ENCODE results near the gene ZNF121.
"Not testable (repeated sequence)": the region's sequence is repeated elsewhere in the genome, so short reads cannot be mapped to it uniquely, and the experiment has no call there.

ZNF121 gene

DNA sequence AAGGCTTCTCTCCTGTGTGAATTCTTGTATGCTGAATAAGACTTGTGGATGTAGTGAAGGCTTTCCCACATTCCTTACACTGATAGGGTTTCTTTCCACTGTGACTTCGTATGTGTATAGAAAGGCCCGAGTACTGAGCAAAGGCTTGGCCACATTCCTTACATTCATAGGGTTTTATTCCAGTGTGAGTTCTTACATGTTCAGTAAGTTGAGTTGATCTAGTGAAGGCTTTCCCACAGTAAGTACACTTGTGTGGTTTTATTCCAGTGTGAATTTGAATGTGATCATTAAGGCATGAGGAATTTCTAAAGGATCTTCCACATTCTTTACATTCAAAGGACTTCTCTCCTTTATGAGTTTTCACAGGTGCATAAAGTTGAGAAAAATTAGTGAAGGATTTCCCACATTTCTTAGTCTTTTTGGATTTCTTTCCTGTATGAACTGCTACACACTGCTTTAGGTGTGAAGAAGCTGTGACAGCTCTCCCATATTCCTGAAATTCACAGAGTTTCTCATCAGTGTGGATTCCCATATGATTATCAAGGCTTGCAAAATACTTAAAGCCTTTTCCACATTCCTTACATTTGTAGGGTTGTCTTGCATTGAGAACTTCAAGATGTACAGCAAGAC is 26.3 kb upstream of the ZNF121 start:
- DNase-seq (ENCODE audit: low read depth): no peak
- no peak overlapping the region for H3K4me3 ChIP-seq (ENCODE audit: low read depth, low read length)
- TF ChIP-seq, protein P1, sequence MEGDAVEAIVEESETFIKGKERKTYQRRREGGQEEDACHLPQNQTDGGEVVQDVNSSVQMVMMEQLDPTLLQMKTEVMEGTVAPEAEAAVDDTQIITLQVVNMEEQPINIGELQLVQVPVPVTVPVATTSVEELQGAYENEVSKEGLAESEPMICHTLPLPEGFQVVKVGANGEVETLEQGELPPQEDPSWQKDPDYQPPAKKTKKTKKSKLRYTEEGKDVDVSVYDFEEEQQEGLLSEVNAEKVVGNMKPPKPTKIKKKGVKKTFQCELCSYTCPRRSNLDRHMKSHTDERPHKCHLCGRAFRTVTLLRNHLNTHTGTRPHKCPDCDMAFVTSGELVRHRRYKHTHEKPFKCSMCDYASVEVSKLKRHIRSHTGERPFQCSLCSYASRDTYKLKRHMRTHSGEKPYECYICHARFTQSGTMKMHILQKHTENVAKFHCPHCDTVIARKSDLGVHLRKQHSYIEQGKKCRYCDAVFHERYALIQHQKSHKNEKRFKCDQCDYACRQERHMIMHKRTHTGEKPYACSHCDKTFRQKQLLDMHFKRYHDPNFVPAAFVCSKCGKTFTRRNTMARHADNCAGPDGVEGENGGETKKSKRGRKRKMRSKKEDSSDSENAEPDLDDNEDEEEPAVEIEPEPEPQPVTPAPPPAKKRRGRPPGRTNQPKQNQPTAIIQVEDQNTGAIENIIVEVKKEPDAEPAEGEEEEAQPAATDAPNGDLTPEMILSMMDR (IDR thresholded peaks at IDR 0.05; ENCODE audit: insufficient read depth, low read depth, low read length, missing control alignments): no peak

DNA sequence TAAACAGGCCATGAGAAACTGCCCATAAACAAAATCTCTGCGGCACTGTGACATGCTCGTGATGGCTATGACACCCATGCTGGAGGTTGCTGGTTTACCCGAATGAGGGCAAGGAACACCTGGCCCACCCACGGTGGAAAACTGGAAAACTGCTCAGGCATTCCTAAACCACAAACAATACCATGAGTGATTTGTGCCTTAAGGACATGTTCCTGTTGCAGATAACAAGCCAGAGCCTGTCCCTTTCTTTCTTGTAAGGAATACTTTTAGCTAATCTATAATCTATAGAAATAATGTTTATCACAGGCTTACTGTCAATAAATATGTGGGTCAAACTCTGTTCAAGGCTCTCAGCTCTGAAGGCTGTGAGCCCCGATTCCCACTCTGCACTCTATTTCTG is 24.6 kb upstream of the ZNF121 start:
- no peak overlapping the region for H3K4me3 ChIP-seq (ENCODE audit: low read depth, low read length)
- DNase-seq (ENCODE audit: low read depth): no peak
- TF ChIP-seq, protein P1 (IDR thresholded peaks at IDR 0.05; ENCODE audit: insufficient read depth, low read depth, low read length, missing control alignments): no peak

DNA sequence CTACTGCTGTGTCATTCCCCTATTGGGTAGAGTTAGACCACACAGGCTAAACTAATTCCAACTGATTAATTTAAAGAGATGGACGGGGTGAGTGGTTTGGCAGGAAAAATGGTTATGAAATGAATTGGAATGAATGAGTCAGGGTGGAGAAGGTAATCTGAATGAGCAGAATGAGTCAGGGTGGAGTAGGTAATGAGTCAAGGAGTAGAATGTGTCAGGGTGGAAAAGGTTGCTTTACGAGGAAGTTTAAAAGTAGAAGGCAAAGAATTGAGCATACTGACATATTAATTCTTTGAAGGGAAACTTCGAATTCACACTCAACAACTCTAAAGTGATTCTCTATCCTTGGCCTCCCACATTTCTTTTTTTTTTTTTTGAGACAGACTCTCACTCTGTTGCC is 12.7 kb upstream of the ZNF121 start:
- TF ChIP-seq, protein P1 (IDR thresholded peaks at IDR 0.05; ENCODE audit: insufficient read depth, low read depth, low read length, missing control alignments): no peak
- DNase-seq (ENCODE audit: low read depth): no peak

DNA sequence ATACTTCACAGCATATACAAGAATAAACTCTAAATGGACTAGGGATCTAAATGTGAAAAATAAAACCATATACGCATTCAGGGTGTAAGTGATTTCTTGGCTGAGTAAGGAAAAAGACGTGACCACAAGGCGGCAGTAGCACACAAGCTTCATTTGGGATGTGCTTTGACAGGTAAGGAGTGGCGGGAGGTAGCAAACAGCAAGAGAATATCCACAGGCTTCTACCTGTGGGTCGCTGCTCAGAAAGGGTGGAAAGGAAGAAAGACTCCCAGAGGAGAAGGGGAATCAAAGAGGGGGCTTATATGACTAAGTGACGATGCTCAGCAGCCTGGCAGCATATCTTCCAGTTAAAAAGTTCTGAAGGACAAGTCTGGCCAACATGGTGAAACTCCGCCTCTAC is 2.5 kb upstream of the ZNF121 start:
- no peak overlapping the region for H3K4me3 ChIP-seq (ENCODE audit: low read depth, low read length)
- TF ChIP-seq, protein P1 (IDR thresholded peaks at IDR 0.05; ENCODE audit: insufficient read depth, low read depth, low read length, missing control alignments): peak; percentile 65
- peak; percentile 78 for DNase-seq (ENCODE audit: low read depth)

More for the DNA sequence above, 12.7 kb upstream of the ZNF121 start:
- H3K4me3 ChIP-seq (ENCODE audit: low read depth, low read length): no peak overlapping the region

DNA sequence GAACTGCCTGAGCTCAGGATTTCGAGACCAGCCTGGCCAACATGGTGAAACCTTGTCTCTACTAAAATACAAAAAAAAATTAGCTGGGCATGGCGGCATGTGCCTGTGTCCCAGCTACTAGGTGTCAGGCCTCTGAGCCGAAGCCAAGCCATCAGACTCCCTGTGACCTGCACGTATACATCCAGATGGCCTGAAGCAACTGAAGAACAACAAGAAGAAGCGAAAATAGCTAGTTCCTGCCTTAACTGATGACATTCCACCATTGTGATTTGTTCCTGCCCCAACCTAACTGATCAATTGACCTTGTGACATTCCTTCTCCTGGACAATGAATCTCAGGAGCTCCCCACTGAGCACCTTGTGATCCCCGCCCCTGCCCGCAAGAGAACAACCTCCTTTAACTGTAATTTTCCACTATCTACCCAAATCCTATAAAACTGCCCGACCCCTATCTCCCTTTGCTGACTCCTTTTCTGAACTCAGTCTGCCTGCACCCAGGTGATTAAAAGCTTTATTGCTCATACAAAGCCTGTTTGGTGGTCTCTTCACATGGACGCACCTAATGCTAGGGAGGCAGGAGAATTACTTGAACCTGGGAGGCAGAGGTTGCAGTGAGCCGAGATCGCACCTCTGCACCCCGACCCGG is 2.1 kb downstream of the ZNF121 start:
- not testable (repeated sequence) for H3K4me3 ChIP-seq (ENCODE audit: low read depth, low read length); DNase-seq (ENCODE audit: low read depth)

DNA sequence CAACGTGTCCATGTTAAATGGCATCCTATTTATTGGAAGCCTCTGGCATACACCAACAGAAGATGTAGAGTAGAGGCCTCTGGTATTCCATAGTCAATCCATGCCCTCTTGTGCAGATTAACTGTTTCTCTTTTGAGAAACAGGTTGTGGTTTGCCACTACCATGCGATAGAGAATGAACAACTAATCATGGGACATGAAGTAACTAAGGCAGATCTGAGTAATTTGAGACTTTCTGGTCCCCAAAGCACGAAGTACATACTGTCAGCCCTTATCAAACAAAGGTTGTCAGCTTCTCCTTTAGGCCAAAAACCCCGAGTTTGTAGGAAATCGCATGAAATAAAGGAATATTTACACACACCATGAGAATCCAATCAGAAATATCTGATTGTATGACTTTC is 3.6 kb downstream of the ZNF121 start:
- DNase-seq (ENCODE audit: low read depth): no peak
- no peak overlapping the region for H3K4me3 ChIP-seq (ENCODE audit: low read depth, low read length)
- TF ChIP-seq, protein P1 (IDR thresholded peaks at IDR 0.05; ENCODE audit: insufficient read depth, low read depth, low read length, missing control alignments): no peak

DNA sequence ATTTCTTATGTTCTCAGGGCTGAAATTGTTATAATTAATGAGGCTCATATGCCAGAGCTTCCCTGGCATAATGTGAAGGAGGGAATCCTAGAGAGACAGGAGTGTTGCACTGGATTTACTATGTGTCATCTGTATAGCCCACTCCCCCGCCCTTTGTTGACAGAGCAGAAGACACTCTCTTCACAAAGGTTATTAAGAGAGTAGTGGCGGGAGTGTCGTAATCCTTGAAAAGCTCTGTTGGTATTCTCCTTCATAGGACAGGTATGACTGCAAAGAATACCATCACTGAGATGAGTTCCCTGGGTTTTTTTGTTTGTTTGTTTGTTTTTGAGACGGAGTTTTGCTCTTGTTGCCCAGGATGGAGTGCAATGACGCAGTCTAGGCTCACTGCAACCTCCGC is 14.0 kb downstream of the ZNF121 start:
- H3K4me3 ChIP-seq (ENCODE audit: low read depth, low read length): no peak overlapping the region
- TF ChIP-seq, protein P1 (IDR thresholded peaks at IDR 0.05; ENCODE audit: insufficient read depth, low read depth, low read length, missing control alignments): no peak
- no peak for DNase-seq (ENCODE audit: low read depth)
